ENCODE measurements around the gene PARD3.

DNA sequence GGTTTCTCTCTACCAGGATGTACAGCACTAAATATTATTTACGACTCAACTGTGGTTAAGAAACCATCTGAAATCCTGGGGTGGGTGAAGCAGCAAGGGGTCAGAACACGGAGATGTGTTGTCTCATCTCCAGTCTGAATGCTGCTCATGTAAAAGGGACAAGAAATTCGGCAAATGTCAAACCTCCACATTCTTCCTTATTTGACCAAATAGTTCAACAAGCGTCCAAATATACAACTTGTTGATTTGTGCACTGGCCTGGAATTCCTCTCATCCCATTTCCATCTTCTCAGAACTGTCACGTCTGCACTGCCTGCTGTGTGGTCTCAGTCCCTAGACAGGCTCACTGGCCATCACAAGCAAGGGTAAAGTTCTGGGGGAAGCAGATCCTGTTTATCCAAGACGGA is 520.0 kb downstream of the PARD3 start:
- no peak for TF ChIP-seq CTCF (conservative IDR thresholded peaks at IDR 0.05)
- no peak for TF ChIP-seq EZH2 (IDR thresholded peaks at IDR 0.05; ENCODE audit: low read depth)
